Heart right ventricle (tissue), 16 donors: ENCODE data around the gene TTN. TPM values are rescaled to one million over a fixed set of nuclear protein-coding genes. Genes with fewer than 3 reads are reported as not detected.

Source experiments
- ATAC-seq, 8 donors: fragments of 200-7000 bp; cut with Tn5 transposase; one replicate each; pipeline ENCODE4 v1.9.1; 2020; ENCODE audit warnings: mild to moderate bottlenecking in 8 of 8, moderate library complexity in 8 of 8, moderate number of reproducible peaks in 1 of 8
- DNase-seq, 2 donors: peaks; one replicate each; pipeline ENCODE4 v3.0.0-alpha.2; 2020
- H3K27ac ChIP-seq, 10 donors: fragments of 200-600 bp; sonication (generic) in 2 of 10; one replicate each; pipeline versions ENCODE4 v1.5.0 to v1.8.0; 2020 to 2022; ENCODE audit warnings: mild to moderate bottlenecking in 3 of 10
- H3K27me3 ChIP-seq, 7 donors: fragments of 200-600 bp; one replicate each; pipeline ENCODE4 v1.8.0; 2021 to 2022; ENCODE audit warnings: mild to moderate bottlenecking in 2 of 7
- H3K36me3 ChIP-seq, 9 donors: fragments of 200-600 bp; sonication (generic) in 1 of 9; one replicate each; pipeline versions ENCODE4 v1.5.0 to v1.8.0; 2020 to 2022; ENCODE audit warnings: mild to moderate bottlenecking in 2 of 9
- H3K4me1 ChIP-seq, 9 donors: fragments of 200-600 bp; sonication (generic) in 1 of 9; one replicate each; pipeline versions ENCODE4 v1.5.0 to v1.8.0; 2020 to 2022; ENCODE audit warnings: mild to moderate bottlenecking in 4 of 9
- H3K4me3 ChIP-seq, 10 donors: fragments of 200-600 bp; sonication (generic) in 2 of 10; one replicate each; pipeline versions ENCODE4 v1.5.0 to v1.8.0; 2020 to 2022; ENCODE audit warnings: mild to moderate bottlenecking in 7 of 10, moderate library complexity in 2 of 10
- H3K9me3 ChIP-seq, 11 donors: fragments of 200-600 bp in 10 of 11; sonication (generic) in 2 of 11; one replicate each; pipeline versions ENCODE4 v1.5.0 to v1.8.0; 2013 to 2022; ENCODE audit warnings: mild to moderate bottlenecking in 2 of 11, control low read depth in 1 of 11, moderate library complexity in 1 of 11
- CTCF ChIP-seq, 9 donors: fragments of 200-600 bp; sonication (generic) in 2 of 9; IDR thresholded peaks; one replicate each; pipeline versions ENCODE4 v1.5.0 to v1.8.0; 2021 to 2022; ENCODE audit warnings: antibody characterized with exemption in 9 of 9, mild to moderate bottlenecking in 5 of 9, moderate library complexity in 1 of 9
- WGBS, 2 donors: extraction: QIAGEN DNeasy Blood & Tissue Kit; methylation state at CpG; one replicate each; pipeline ENCODE4 v1.1.7; 2013; ENCODE audit warnings: inconsistent platforms in 1 of 2; 5-methylcytosine and 5-hydroxymethylcytosine counted together
- intact Hi-C, 10 donors: fragments of 100-400 bp; cut with DNase I; formaldehyde crosslinking; loops; one replicate each; pipeline versions ENCODE4 v1.11.1 to v1.14.2; 2022
- polyA plus RNA-seq, 2 donors: library from polyadenylated mRNA; stranded (reverse); fragments of 200-250 nt; gene quantifications; one replicate each; pipeline ENCODE4 v1.2.3, GENCODE V29; 2013
- total RNA-seq, 10 donors: library from RNA; stranded (reverse); fragmentation: NEBNext Ultra II Directional in 3 of 10; extraction: Animal tissue kit (Norgen Biotek cat#: 25700) in 3 of 10; gene quantifications; one replicate each; pipeline versions ENCODE4 v1.2.1 to v1.2.4, GENCODE V29; 2021 to 2023
- donor health status: Arrhythmogenic right ventricular cardiomyopathy.
- donor health status: ischemic (EF 13 %, LVEDD 7.1; RV severe dilation, severe dysfunction).
- donor health status: healthy with polysubstance abuse.
- donor health status: DM: no; HTN: yes; CAD: no.
- donor health status: DM: no; HTN: no; CAD: no.
- donor health status: ischemic (EF 25% LVEDD 6.9; RV normal size, moderate dysfunction).
- donor health status: ischemic (EF 25% LVEDD 5.7; RV mildly dilated, moderate dysfunction).
- donor health status: healthy.
- donor health status: DM: yes; HTN: yes; CAD: no.
- donor health status: Ischemic cardiomyopathy.
- donor health status: ischemic (EF 35%, LVEDD 5.7; RV mildly dilated, moderate dysfunction).
- donor health status: nonischemic (EF 11% LVEDD 7.7; RV severe dilation, severe dysfunction).
- donor health status: DM: yes; HTN: yes; CAD: no.
- donor health status: PGD.
- donor health status: ischemic (EF 29% LVEDD 5.4; RV normal size, mild dysfunction).
- donor health status: nonischemic (EF 23%, LVEDD 6.1; RV moderate dilation, normal function).

TTN gene
- total and polyA plus RNA-seq, 12 donors: 65.7 to 4,921 (median 3,636) TPM

- ATAC-seq (no peak), DNase-seq (no peak)
- Histone ChIP-seq H3K4me3 (no peak overlapping the region), H3K27me3 (no peaks in the 10 kb centered on the region), H3K27ac (peak overlapping the region in 3 of 10 donors; percentile 12 to 77 (median 18)), H3K9me3 (no peaks in the 10 kb centered on the region), H3K36me3 (peaks cover 0 to 20% (median 0%) of the 10 kb centered on the region in 9 donors), H3K4me1 (peaks cover 0 to 12% (median 0%) of the 10 kb centered on the region in 9 donors)
- intact Hi-C loops: no loop called here
- WGBS, 2 donors: 79% methylated on average over 5 of the region's 5 CpGs
- no peak for TF ChIP-seq CTCF (IDR thresholded peaks at IDR 0.05)
These were observed 3.2 kb upstream of the TTN start for GRCh38 chr2:178810422-178810821.

GRCh38 chr2:178806543-178806942, 680 bp downstream of the TTN start:
- WGBS, 2 donors: 60 to 70% methylated on average over 1 of the region's 1 CpG
- no peak for TF ChIP-seq CTCF (IDR thresholded peaks at IDR 0.05)
- H3K4me1 ChIP-seq: peaks cover 0 to 7% (median 0%) of the 10 kb centered on the region in 9 donors
- H3K9me3 ChIP-seq: no peaks in the 10 kb centered on the region
- intact Hi-C loops: loop anchor here in 2 of 10 donors (5.0 to 10.0 kb wide), 2 partner anchors 56 to 58 kb away; no protein-coding TSS in a partner anchor
- H3K36me3 ChIP-seq: peaks cover 0 to 32% (median 8%) of the 10 kb centered on the region in 9 donors
- ATAC-seq (peak; percentile 68 to 85 (median 82)), DNase-seq (peak in 1 of 2 donors; percentile 35)
- H3K4me3 ChIP-seq: peak overlapping the region in 9 of 10 donors; percentile 37 to 62 (median 47)
- peak overlapping the region; percentile 80 to 97 (median 91) for H3K27ac ChIP-seq
- no peaks in the 10 kb centered on the region for H3K27me3 ChIP-seq

GRCh38 chr2:178805457-178805856, 1.8 kb downstream of the TTN start:
- H3K9me3 ChIP-seq: no peaks in the 10 kb centered on the region
- intact Hi-C loops: loop anchor here in 3 of 10 donors (2.0 to 10.0 kb wide), 3 partner anchors 57 to 59 kb away; no protein-coding TSS in a partner anchor
- H3K27me3 ChIP-seq: no peaks in the 10 kb centered on the region
- ATAC-seq (no peak), DNase-seq (no peak)
- no peak for TF ChIP-seq CTCF (IDR thresholded peaks at IDR 0.05)
- peaks cover 0 to 43% (median 12%) of the 10 kb centered on the region in 9 donors for H3K36me3 ChIP-seq
- H3K4me3 ChIP-seq: peak overlapping the region; percentile 14 to 62 (median 46)
- peak overlapping the region in 9 of 10 donors; percentile 70 to 95 (median 90) for H3K27ac ChIP-seq
- H3K4me1 ChIP-seq: no peaks in the 10 kb centered on the region
- WGBS, 2 donors: 21 to 26% methylated on average over 2 of the region's 2 CpGs

- Histone ChIP-seq H3K27ac (peak overlapping the region in 9 of 10 donors; percentile 41 to 95 (median 90)), H3K4me3 (peak overlapping the region; percentile 14 to 62 (median 46)), H3K4me1 (peaks cover 0 to 4% (median 0%) of the 10 kb centered on the region in 9 donors), H3K27me3 (no peaks in the 10 kb centered on the region), H3K9me3 (no peaks in the 10 kb centered on the region), H3K36me3 (peaks cover 0 to 49% (median 12%) of the 10 kb centered on the region in 9 donors)
- DNase-seq: no peak
- intact Hi-C loops: loop anchor here in 4 of 10 donors (2.0 to 10.0 kb wide), 3 partner anchors 58 to 60 kb away; no protein-coding TSS in a partner anchor
- peak in 4 of 8 donors; percentile 2 to 21 (median 8) for ATAC-seq
- TF ChIP-seq CTCF (IDR thresholded peaks at IDR 0.05): peak; percentile 25 to 63 (median 54)
- WGBS, 2 donors: 53 to 64% methylated on average over 3 of the region's 3 CpGs
These were observed 2.4 kb downstream of the TTN start for GRCh38 chr2:178804791-178805190.
